HepG2 (cell line): ENCODE measurements around the gene ABCB11. TPM values are rescaled to one million over a fixed set of nuclear protein-coding genes. Genes with fewer than 3 reads are reported as not detected.

ENCODE experiments used
- ATAC-seq: fragments of 200-7000 bp; cut with Tn5 transposase; 3 replicates; pipeline ENCODE4 v1.9.1; 2020; ENCODE audit warnings: mild to moderate bottlenecking, moderate library complexity
- BruUV-seq: library from RNA; stranded (reverse); fragments of 400-500 nt; replicated peaks from 2 replicates; lab custom pipeline; 2021; lab: Mats Ljungman, UMichigan
- CTCF ChIA-PET: fragments of 300-600 bp; formaldehyde crosslinking; extraction: SDS; loops from one replicate; lab custom pipeline; 2021; ENCODE audit warnings: low total read pairs, inconsistent platforms, low intra/inter-chr PET ratio; lab: Yijun Ruan, JAX
- POLR2A ChIA-PET: fragments of 350-600 bp; sonication (Branson Sonifier 250); formaldehyde crosslinking; loops from one replicate; lab custom pipeline; 2020; ENCODE audit warnings: antibody characterized with exemption, inconsistent platforms; lab: Yijun Ruan, JAX
- DNase-seq: peaks from one replicate; pipeline ENCODE4 v3.0.0-alpha.2; 2015; ENCODE audit warnings: low spot score
- FAIRE-seq: peaks from 3 replicates; lab custom pipeline; 2011; peaks lifted over from hg19 to GRCh38; lab: Jason Lieb, UNC
- H2AFZ ChIP-seq: one replicate; pipeline ENCODE4 v1.6.1; 2011; ENCODE audit warnings: low read length, inconsistent platforms
- H3K27ac ChIP-seq: fragments of 300-600 bp; 3 replicates; pipeline ENCODE4 v1.8.0; 2011; ENCODE audit warnings: mixed run types, mild to moderate bottlenecking, mixed read lengths, low read length, inconsistent platforms; ENCODE audit not compliant: insufficient read depth; ENCODE audit errors: extremely low read length
- H3K27me3 ChIP-seq, 2 experiments: fragments of 200-600 bp in 1 of 2; 2 replicates in 1 of 2; 3 replicates in 1 of 2; pipeline versions ENCODE4 v1.6.0 to v1.8.0; 2011; ENCODE audit warnings: low read length in 2 of 2, mild to moderate bottlenecking in 2 of 2, moderate library complexity in 2 of 2, inconsistent platforms in 1 of 2; ENCODE audit not compliant: insufficient read depth in 2 of 2, control insufficient read depth in 1 of 2
- H3K36me3 ChIP-seq, 2 experiments: fragments of 200-600 bp in 1 of 2; replicated peaks in 1 of 2; 2 replicates in 1 of 2; 3 replicates in 1 of 2; pipeline versions ENCODE4 v1.5.1 to v1.8.0; 2011; ENCODE audit warnings: low read length in 2 of 2, inconsistent platforms in 1 of 2; ENCODE audit not compliant: insufficient read depth in 2 of 2, control insufficient read depth in 1 of 2
- H3K4me1 ChIP-seq: 2 replicates; pipeline ENCODE4 v1.5.1; 2012; ENCODE audit warnings: low read length, inconsistent platforms; ENCODE audit not compliant: insufficient read depth
- H3K4me2 ChIP-seq: 2 replicates; pipeline ENCODE4 v1.6.0; 2011; ENCODE audit warnings: low read depth, low read length, inconsistent platforms
- H3K4me3 ChIP-seq, 3 experiments: fragments of 200-600 bp in 1 of 3; sonication (generic), shearing (Covaris generic) in 1 of 3; replicated peaks in 1 of 3; 2 replicates each; pipeline ENCODE4 v1.5.1; 2011 to 2016; ENCODE audit warnings: low read length in 3 of 3, inconsistent platforms in 2 of 3, low read depth in 2 of 3, mild to moderate bottlenecking in 2 of 3, control low read depth in 1 of 3, mixed read lengths in 1 of 3; ENCODE audit not compliant: insufficient read depth in 1 of 3
- H3K79me2 ChIP-seq: one replicate; pipeline ENCODE4 v1.6.1; 2011; ENCODE audit warnings: low read length, inconsistent platforms; ENCODE audit not compliant: insufficient read depth
- H3K9ac ChIP-seq: 2 replicates; pipeline ENCODE4 v1.6.0; 2011; ENCODE audit warnings: mild to moderate bottlenecking, low read depth, low read length, inconsistent platforms; ENCODE audit not compliant: insufficient read depth
- H3K9me3 ChIP-seq: 2 replicates; pipeline ENCODE4 v1.5.1; 2012; ENCODE audit warnings: mild to moderate bottlenecking, low read length
- H4K20me1 ChIP-seq: 2 replicates; pipeline ENCODE4 v1.6.0; 2011; ENCODE audit warnings: inconsistent platforms, mild to moderate bottlenecking, low read length, moderate library complexity; ENCODE audit not compliant: insufficient read depth
- CBFB ChIP-seq: sonication (generic); formaldehyde crosslinking; IDR thresholded peaks from 2 replicates; pipeline ENCODE4 v1.4.0; 2020; ENCODE audit warnings: missing genetic modification reagents
- HHEX ChIP-seq: IDR thresholded peaks from 2 replicates; pipeline ENCODE4 v1.6.1; 2016; ENCODE audit warnings: control low read depth
- RARG ChIP-seq: sonication (generic); formaldehyde crosslinking; IDR thresholded peaks from 2 replicates; pipeline ENCODE4 v1.4.0; 2020; ENCODE audit warnings: low read depth, mild to moderate bottlenecking, missing genetic modification reagents
- SMARCE1 ChIP-seq: fragments of 450-650 bp; IDR thresholded peaks from 2 replicates; pipeline ENCODE4 v1.6.1; 2017; ENCODE audit warnings: borderline replicate concordance
- TBP ChIP-seq: sonication (generic); formaldehyde crosslinking; IDR thresholded peaks from 2 replicates; pipeline ENCODE4 v1.5.0; 2020; ENCODE audit warnings: missing genetic modification reagents
- TCF7L2 ChIP-seq: IDR thresholded peaks from 2 replicates; pipeline ENCODE4 v1.6.1; 2011; ENCODE audit warnings: mild to moderate bottlenecking, low read depth, low read length, moderate library complexity
- TMF1 ChIP-seq: sonication (generic); formaldehyde crosslinking; IDR thresholded peaks from 2 replicates; pipeline ENCODE4 v1.8.1; 2022; ENCODE audit warnings: low read depth, missing genetic modification reagents
- ZNF562 ChIP-seq: sonication (generic); formaldehyde crosslinking; IDR thresholded peaks from 2 replicates; pipeline ENCODE4 v1.8.0; 2022; ENCODE audit warnings: missing genetic modification reagents, borderline replicate concordance
- ZNF850 ChIP-seq: sonication (generic); formaldehyde crosslinking; conservative IDR thresholded peaks from 2 replicates; pipeline ENCODE4 v1.9.0; 2021; ENCODE audit warnings: mild to moderate bottlenecking, missing genetic modification reagents
- ZSCAN29 ChIP-seq: sonication (generic); formaldehyde crosslinking; conservative IDR thresholded peaks from 2 replicates; pipeline ENCODE4 v1.4.0; 2020; ENCODE audit warnings: mild to moderate bottlenecking, missing genetic modification reagents
- WGBS: methylation state at CpG from one replicate; pipeline ENCODE4 v1.1.6; 2017; ENCODE audit warnings: low lambda C conversion rate; 5-methylcytosine and 5-hydroxymethylcytosine counted together
- in situ Hi-C: cut with HindIII; loops from 2 replicates; pipeline ENCODE4 v1.10.0; 2017; ENCODE audit warnings: low pct_unique_long_range_greater_than_20kb; ENCODE audit not compliant: extremely low pct_ligation_motif_present
- intact Hi-C: fragments of 100-400 bp; cut with micrococcal nuclease; formaldehyde crosslinking; loops from one replicate; pipeline ENCODE4 v1.10.0; 2022; ENCODE audit not compliant: unreplicated experiment
- polyA plus RNA-seq, 8 experiments: library from polyadenylated mRNA; depleted of rRNA in 3 of 8; stranded (reverse) in 7 of 8; unstranded in 1 of 8; fragments of >200 nt; fragmentation: Illumina TruSeq in 4 of 8; extraction: Trizol in 4 of 8; gene quantifications; 2 replicates each; pipeline versions ENCODE4 v1.2.1 to v1.2.3, GENCODE V29; 2011 to 2016; ENCODE audit warnings: low read depth in 4 of 8, missing spikeins in 1 of 8, mixed read lengths in 1 of 8; ENCODE audit not compliant: insufficient read depth in 1 of 8
- total RNA-seq, 5 experiments: library from RNA; depleted of rRNA; stranded (reverse); fragments of >200 nt; fragmentation: Illumina TruSeq; extraction: Trizol; gene quantifications; 2 replicates each; pipeline ENCODE4 v1.2.3, GENCODE V29; 2016; ENCODE audit warnings: low read depth in 1 of 5
- TF ChIP-seq, protein P1 (sequence below): sonication (generic); formaldehyde crosslinking; IDR thresholded peaks from 2 replicates; pipeline ENCODE4 v1.5.0; 2020; ENCODE audit warnings: mild to moderate bottlenecking, missing genetic modification reagents
- TF ChIP-seq, protein P2 (sequence below): fragments of 450-650 bp; IDR thresholded peaks from 2 replicates; pipeline ENCODE4 v1.6.1; 2017
- TF ChIP-seq, protein P3 (sequence below): sonication (generic); formaldehyde crosslinking; IDR thresholded peaks from 2 replicates; pipeline ENCODE4 v1.4.0; 2020; ENCODE audit warnings: missing genetic modification reagents

The ABCB11 gene
- total and polyA plus RNA-seq, 2 of the 13 experiments (the other 11 are each of a cell fraction or from before 2014, with no cell fraction given), result not detected

DNA sequence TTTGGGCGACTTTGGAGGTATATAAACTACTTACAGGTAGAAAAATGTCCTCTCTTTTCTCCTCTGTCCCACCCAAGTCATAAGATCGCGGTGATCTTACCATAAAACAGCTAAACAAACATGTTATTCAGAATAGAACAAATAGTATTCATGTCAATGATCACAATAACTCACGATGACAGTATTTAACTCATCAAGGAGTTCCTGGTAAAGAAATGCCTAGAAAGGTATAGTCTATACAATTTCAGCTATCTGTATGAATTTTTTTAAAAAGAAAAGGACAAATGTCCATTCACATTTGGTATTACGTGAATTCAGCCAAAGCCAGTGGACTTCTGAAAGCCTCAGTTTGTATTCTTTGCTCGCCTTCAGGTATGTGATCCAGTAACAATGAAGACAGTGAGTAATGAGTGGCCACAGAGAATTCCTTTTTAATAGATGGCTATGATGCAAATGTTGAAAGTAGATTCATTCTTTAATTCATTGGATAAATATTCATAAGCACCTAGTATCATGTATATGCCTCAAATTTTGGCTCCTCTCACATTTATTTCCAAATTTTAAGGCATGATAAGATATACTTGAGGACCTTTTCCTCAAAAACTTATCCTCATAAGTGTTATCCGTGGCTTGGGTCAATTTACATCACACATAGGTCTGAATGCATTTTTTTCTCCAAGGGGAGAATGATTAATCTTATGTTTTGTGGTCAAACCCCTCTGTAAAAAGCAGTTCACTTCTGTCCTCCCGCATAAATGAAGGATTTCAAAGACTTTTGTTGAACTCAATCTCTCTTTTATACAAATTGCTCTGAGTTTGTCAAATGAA lies 20.3 kb downstream of the ABCB11 start:
- 37% methylated on average over 8 of the region's 8 CpGs for WGBS
- peaks cover 19% of the 10 kb centered on the region for H3K4me1 ChIP-seq
- no peak for TF ChIP-seq SMARCE1
- TF ChIP-seq TBP (CRISPR knock-in tag), result no peak
- TF ChIP-seq CBFB, result no peak
- TF ChIP-seq, protein P1, sequence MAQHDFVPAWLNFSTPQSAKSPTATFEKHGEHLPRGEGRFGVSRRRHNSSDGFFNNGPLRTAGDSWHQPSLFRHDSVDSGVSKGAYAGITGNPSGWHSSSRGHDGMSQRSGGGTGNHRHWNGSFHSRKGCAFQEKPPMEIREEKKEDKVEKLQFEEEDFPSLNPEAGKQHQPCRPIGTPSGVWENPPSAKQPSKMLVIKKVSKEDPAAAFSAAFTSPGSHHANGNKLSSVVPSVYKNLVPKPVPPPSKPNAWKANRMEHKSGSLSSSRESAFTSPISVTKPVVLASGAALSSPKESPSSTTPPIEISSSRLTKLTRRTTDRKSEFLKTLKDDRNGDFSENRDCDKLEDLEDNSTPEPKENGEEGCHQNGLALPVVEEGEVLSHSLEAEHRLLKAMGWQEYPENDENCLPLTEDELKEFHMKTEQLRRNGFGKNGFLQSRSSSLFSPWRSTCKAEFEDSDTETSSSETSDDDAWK (CRISPR knock-in tag), result no peak
- no peak for TF ChIP-seq ZNF562 (CRISPR knock-in tag)
- TF ChIP-seq, protein P2, sequence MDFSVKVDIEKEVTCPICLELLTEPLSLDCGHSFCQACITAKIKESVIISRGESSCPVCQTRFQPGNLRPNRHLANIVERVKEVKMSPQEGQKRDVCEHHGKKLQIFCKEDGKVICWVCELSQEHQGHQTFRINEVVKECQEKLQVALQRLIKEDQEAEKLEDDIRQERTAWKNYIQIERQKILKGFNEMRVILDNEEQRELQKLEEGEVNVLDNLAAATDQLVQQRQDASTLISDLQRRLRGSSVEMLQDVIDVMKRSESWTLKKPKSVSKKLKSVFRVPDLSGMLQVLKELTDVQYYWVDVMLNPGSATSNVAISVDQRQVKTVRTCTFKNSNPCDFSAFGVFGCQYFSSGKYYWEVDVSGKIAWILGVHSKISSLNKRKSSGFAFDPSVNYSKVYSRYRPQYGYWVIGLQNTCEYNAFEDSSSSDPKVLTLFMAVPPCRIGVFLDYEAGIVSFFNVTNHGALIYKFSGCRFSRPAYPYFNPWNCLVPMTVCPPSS, result no peak
- no peak for TF ChIP-seq ZNF850 (CRISPR knock-in tag)
- TF ChIP-seq RARG (CRISPR knock-in tag), result no peak
- TF ChIP-seq TMF1, result no peak
- TF ChIP-seq ZSCAN29 (CRISPR knock-in tag), result no peak
- no peak for TF ChIP-seq HHEX (CRISPR knock-in tag)
- TF ChIP-seq, protein P3, sequence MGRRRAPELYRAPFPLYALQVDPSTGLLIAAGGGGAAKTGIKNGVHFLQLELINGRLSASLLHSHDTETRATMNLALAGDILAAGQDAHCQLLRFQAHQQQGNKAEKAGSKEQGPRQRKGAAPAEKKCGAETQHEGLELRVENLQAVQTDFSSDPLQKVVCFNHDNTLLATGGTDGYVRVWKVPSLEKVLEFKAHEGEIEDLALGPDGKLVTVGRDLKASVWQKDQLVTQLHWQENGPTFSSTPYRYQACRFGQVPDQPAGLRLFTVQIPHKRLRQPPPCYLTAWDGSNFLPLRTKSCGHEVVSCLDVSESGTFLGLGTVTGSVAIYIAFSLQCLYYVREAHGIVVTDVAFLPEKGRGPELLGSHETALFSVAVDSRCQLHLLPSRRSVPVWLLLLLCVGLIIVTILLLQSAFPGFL (CRISPR knock-in tag), result no peak
- TF ChIP-seq TCF7L2, result no peak
- DNase-seq (no peak), FAIRE-seq (no peak), ATAC-seq (no peak)
- ChIA-PET POLR2A (no interaction called here), CTCF (no interaction called here)
- no peak overlapping the region for H3K9ac ChIP-seq
- H3K4me3 ChIP-seq, result no peak overlapping the region
- H3K36me3 ChIP-seq, result no peaks in the 10 kb centered on the region
- no peaks in the 10 kb centered on the region for H3K79me2 ChIP-seq
- intact Hi-C loops, result no loop called here
- no peaks in the 10 kb centered on the region for H3K27me3 ChIP-seq
- in situ Hi-C loops, result no loop called here
- H4K20me1 ChIP-seq, result no peaks in the 10 kb centered on the region
- no TSS peak for BruUV-seq
- no peak overlapping the region for H3K4me2 ChIP-seq
- no peaks in the 10 kb centered on the region for H3K9me3 ChIP-seq
- H3K27ac ChIP-seq, result no peak overlapping the region
- no peak overlapping the region for H2AFZ ChIP-seq
